ENCODE results near the gene EFR3B.
A peak's percentile ranks its signal among the peaks of the same experiment; 100 is the strongest.
"Not testable (repeated sequence)": the region's sequence is repeated elsewhere in the genome, so short reads cannot be mapped to it uniquely, and the experiment has no call there.

Gene EFR3B

GRCh38 chr2:25073914-25074313, 32.0 kb downstream of the EFR3B start:
- no peak for DNase-seq

- no peak for DNase-seq
These were observed 33.0 kb downstream of the EFR3B start for GRCh38 chr2:25074826-25075225.

GRCh38 chr2:25076749-25077148, 34.9 kb downstream of the EFR3B start:
- no peak for DNase-seq

- no peak for DNase-seq
These were observed 35.9 kb downstream of the EFR3B start for GRCh38 chr2:25077789-25078169.

GRCh38 chr2:25078170-25079049, 36.5 kb downstream of the EFR3B start:
- peak; percentile 49 for DNase-seq

GRCh38 chr2:25079050-25079635, 37.3 kb downstream of the EFR3B start:
- no peak for DNase-seq

- no peak for DNase-seq
These were observed 39.4 kb downstream of the EFR3B start for GRCh38 chr2:25081237-25081790.

GRCh38 chr2:25082002-25082622, 40.2 kb downstream of the EFR3B start:
- DNase-seq, result no peak

- DNase-seq, result no peak
These were observed 44.1 kb downstream of the EFR3B start for GRCh38 chr2:25085761-25086560.

GRCh38 chr2:25088817-25089516, 47.1 kb downstream of the EFR3B start:
- no peak for DNase-seq

GRCh38 chr2:25089605-25090315, 47.9 kb downstream of the EFR3B start:
- no peak for DNase-seq

GRCh38 chr2:25090801-25091200, 48.9 kb downstream of the EFR3B start:
- no peak for DNase-seq

GRCh38 chr2:25091265-25091664, 49.4 kb downstream of the EFR3B start:
- DNase-seq, result no peak

- no peak for DNase-seq
These were observed 56.2 kb downstream of the EFR3B start for GRCh38 chr2:25098056-25098455.

GRCh38 chr2:25098670-25099486, 57.0 kb downstream of the EFR3B start:
- DNase-seq, result no peak

GRCh38 chr2:25102352-25102751, 60.5 kb downstream of the EFR3B start:
- not testable (repeated sequence) for DNase-seq

- DNase-seq, result no peak
These were observed 61.5 kb downstream of the EFR3B start for GRCh38 chr2:25103287-25103871.

- no peak for DNase-seq
These were observed 62.9 kb downstream of the EFR3B start for GRCh38 chr2:25104736-25105135.

GRCh38 chr2:25105336-25106085, 63.6 kb downstream of the EFR3B start:
- DNase-seq, result no peak
